HG03432 (cell line): ENCODE results near the gene USH1G.
A peak's percentile ranks its signal among the peaks of the same experiment; 100 is the strongest.

Experiments used
- ATAC-seq: cut with Tn5 transposase; IDR thresholded peaks from one replicate; pipeline ENCODE4 v1.9.1; 2021; ENCODE audit warnings: mild to moderate bottlenecking, moderate library complexity; ENCODE audit not compliant: unreplicated experiment

USH1G gene

GRCh38 chr17:74954665-74955421 is 31.8 kb upstream of the USH1G start:
- no peak for ATAC-seq

- no peak for ATAC-seq
Observed at GRCh38 chr17:74954115-74954514, 31.1 kb upstream of the USH1G start.

- ATAC-seq, result no peak
Observed at GRCh38 chr17:74953134-74953687, 30.2 kb upstream of the USH1G start.

- ATAC-seq, result no peak
Observed at GRCh38 chr17:74952431-74953133, 29.5 kb upstream of the USH1G start.

- no peak for ATAC-seq
Observed at GRCh38 chr17:74951680-74952421, 28.8 kb upstream of the USH1G start.

- no peak for ATAC-seq
Observed at GRCh38 chr17:74951065-74951464, 28.0 kb upstream of the USH1G start.

- no peak for ATAC-seq
Observed at GRCh38 chr17:74950207-74950606, 27.2 kb upstream of the USH1G start.

GRCh38 chr17:74949455-74950115 is 26.5 kb upstream of the USH1G start:
- no peak for ATAC-seq

- no peak for ATAC-seq
Observed at GRCh38 chr17:74947041-74947754, 24.1 kb upstream of the USH1G start.

GRCh38 chr17:74946641-74947040 is 23.6 kb upstream of the USH1G start:
- no peak for ATAC-seq

GRCh38 chr17:74945543-74945942 is 22.5 kb upstream of the USH1G start:
- ATAC-seq, result peak; percentile 69

- no peak for ATAC-seq
Observed at GRCh38 chr17:74943808-74944522, 20.9 kb upstream of the USH1G start.

- no peak for ATAC-seq
Observed at GRCh38 chr17:74941128-74941725, 18.2 kb upstream of the USH1G start.

- ATAC-seq, result no peak
Observed at GRCh38 chr17:74939534-74939933, 16.5 kb upstream of the USH1G start.

GRCh38 chr17:74938194-74938950 is 15.3 kb upstream of the USH1G start:
- no peak for ATAC-seq

- no peak for ATAC-seq
Observed at GRCh38 chr17:74937064-74938051, 14.3 kb upstream of the USH1G start.

- ATAC-seq, result no peak
Observed at GRCh38 chr17:74936470-74936799, 13.4 kb upstream of the USH1G start.
